Measurements from ENCODE around the gene SLC15A1. TPM values are rescaled to one million over a fixed set of nuclear protein-coding genes. Genes with fewer than 3 reads are reported as not detected.

SLC15A1 gene
- total RNA-seq, 2 experiments from 2014 or later: not detected

DNA sequence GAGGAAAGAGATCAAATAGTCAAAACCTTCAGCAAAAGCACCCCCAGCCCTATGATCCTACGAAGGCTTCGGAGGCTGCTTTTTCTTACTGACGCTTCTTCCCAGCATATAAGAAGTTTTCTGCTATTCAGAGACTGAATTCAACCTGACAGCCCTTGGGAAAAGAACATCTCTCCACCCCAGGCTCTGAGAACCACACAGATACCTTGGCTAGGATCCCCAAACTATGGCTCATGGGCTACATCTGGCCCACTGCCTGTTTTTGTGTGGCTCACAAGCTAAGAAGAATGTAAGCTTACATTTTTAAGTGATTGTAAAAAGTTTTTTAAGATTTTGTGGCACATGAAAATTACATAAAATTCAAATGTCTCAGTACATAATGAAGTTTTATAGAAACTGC is 3.0 kb downstream of the SLC15A1 start:
- intact Hi-C loops (cut with DNase I, micrococcal nuclease): no loop called here
- Mint-ChIP-seq H3K9me3 (peaks cover 4% of the 10 kb centered on the region), H3K27me3 (peaks cover 60% of the 10 kb centered on the region), H3K4me3 (no peak overlapping the region), H3K27ac (no peak overlapping the region), H3K4me1 (ENCODE audit: low read depth) (peaks cover 6% of the 10 kb centered on the region), H3K36me3 (ENCODE audit: low read depth) (no peaks in the 10 kb centered on the region)
- ChIA-PET CTCF (no interaction called here), POLR2A (no interaction called here)
- Histone ChIP-seq H3K27ac (ENCODE audit: low read depth in 1 of 2, low read length in 2 of 2) (no peak overlapping the region), H3K9me3 (ENCODE audit: control insufficient read depth in 1 of 2, insufficient read depth in 1 of 2, low read length in 2 of 2) (peaks cover 0 to 10% of the 10 kb centered on the region in 2 experiments), H3K4me1 (ENCODE audit: insufficient read depth, low read length) (peaks cover 6% of the 10 kb centered on the region), H3K36me3 (ENCODE audit: insufficient read depth, low read length) (no peaks in the 10 kb centered on the region), H3K4me3 (ENCODE audit: low read length) (no peak overlapping the region), H3K27me3 (ENCODE audit: control insufficient read depth in 1 of 2, insufficient read depth in 2 of 2, low read length in 2 of 2) (peaks cover 21 to 31% of the 10 kb centered on the region in 2 experiments)
- TF ChIP-seq, protein P1, sequence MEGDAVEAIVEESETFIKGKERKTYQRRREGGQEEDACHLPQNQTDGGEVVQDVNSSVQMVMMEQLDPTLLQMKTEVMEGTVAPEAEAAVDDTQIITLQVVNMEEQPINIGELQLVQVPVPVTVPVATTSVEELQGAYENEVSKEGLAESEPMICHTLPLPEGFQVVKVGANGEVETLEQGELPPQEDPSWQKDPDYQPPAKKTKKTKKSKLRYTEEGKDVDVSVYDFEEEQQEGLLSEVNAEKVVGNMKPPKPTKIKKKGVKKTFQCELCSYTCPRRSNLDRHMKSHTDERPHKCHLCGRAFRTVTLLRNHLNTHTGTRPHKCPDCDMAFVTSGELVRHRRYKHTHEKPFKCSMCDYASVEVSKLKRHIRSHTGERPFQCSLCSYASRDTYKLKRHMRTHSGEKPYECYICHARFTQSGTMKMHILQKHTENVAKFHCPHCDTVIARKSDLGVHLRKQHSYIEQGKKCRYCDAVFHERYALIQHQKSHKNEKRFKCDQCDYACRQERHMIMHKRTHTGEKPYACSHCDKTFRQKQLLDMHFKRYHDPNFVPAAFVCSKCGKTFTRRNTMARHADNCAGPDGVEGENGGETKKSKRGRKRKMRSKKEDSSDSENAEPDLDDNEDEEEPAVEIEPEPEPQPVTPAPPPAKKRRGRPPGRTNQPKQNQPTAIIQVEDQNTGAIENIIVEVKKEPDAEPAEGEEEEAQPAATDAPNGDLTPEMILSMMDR (IDR thresholded peaks at IDR 0.05): no peak
- ATAC-seq (ENCODE audit: poor library complexity) (no peak), DNase-seq (no peak)

DNA sequence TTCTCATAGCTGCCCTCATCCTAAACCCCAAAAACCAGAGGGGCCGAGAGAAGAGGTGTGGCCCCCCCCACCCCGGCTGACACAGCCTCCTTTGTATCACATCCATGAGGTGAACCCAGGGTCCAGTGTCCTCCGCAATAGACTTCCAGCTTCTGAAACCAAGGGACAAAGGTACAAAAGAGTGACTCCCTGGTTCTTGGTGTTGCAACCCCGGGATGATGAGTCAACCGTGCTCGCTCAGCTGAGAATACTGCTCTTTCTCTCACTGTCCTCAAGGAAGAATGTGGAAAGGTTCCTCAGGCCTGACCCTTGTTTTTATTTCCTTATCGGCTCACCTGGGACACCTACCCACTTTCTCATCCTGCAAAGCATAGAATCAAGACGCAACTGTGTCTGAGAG is 5.5 kb downstream of the SLC15A1 start:
- Histone ChIP-seq H3K4me3 (ENCODE audit: low read length) (no peak overlapping the region), H3K36me3 (ENCODE audit: insufficient read depth, low read length) (no peaks in the 10 kb centered on the region), H3K4me1 (ENCODE audit: insufficient read depth, low read length) (peaks cover 3% of the 10 kb centered on the region), H3K9me3 (ENCODE audit: control insufficient read depth in 1 of 2, insufficient read depth in 1 of 2, low read length in 2 of 2) (peaks cover 0 to 7% of the 10 kb centered on the region in 2 experiments), H3K27me3 (ENCODE audit: control insufficient read depth in 1 of 2, insufficient read depth in 2 of 2, low read length in 2 of 2) (peaks cover 15 to 19% of the 10 kb centered on the region in 2 experiments), H3K27ac (ENCODE audit: low read depth in 1 of 2, low read length in 2 of 2) (no peak overlapping the region)
- no peak for ATAC-seq (ENCODE audit: poor library complexity)
- Mint-ChIP-seq H3K4me3 (no peak overlapping the region), H3K9me3 (no peaks in the 10 kb centered on the region), H3K36me3 (ENCODE audit: low read depth) (no peaks in the 10 kb centered on the region), H3K27ac (no peak overlapping the region), H3K4me1 (ENCODE audit: low read depth) (no peaks in the 10 kb centered on the region), H3K27me3 (peaks cover 40% of the 10 kb centered on the region)
- no peak for DNase-seq
- intact Hi-C loops (cut with DNase I, micrococcal nuclease): no loop called here
- TF ChIP-seq, protein P1 (IDR thresholded peaks at IDR 0.05): no peak
- POLR2A ChIA-PET: no interaction called here
- CTCF ChIA-PET: no interaction called here

DNA sequence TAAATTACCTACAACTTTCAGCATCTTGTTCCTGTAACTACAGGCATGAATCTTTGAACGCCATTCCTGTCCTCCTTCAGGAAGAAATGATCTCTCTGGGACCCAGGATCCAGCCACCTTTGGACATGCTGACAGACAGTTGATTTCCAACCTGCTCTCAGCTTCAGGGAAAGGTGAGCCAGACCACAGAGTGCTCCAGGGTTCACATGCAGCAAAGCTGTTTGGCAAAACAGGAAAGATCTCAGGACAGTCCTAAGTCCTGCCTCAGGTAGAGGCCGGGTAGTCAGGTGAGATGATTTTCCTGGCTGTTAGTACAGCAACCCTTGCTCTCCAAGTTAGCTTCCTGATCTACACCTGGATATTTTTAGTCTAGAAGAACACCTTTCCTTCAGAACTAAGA is 9.1 kb downstream of the SLC15A1 start:
- DNase-seq (no peak), ATAC-seq (ENCODE audit: poor library complexity) (no peak)
- H3K27me3 Mint-ChIP-seq: peaks cover 4% of the 10 kb centered on the region
- CTCF ChIA-PET: no interaction called here
- H3K4me1 Mint-ChIP-seq (ENCODE audit: low read depth): no peaks in the 10 kb centered on the region
- intact Hi-C loops (cut with DNase I, micrococcal nuclease): no loop called here
- no peak overlapping the region for H3K27ac Mint-ChIP-seq
- H3K27ac ChIP-seq (ENCODE audit: low read depth in 1 of 2, low read length in 2 of 2): no peak overlapping the region
- no peak overlapping the region for H3K4me3 Mint-ChIP-seq
- H3K36me3 ChIP-seq (ENCODE audit: insufficient read depth, low read length): no peaks in the 10 kb centered on the region
- TF ChIP-seq, protein P1 (IDR thresholded peaks at IDR 0.05): no peak
- no peaks in the 10 kb centered on the region for H3K36me3 Mint-ChIP-seq (ENCODE audit: low read depth)
- no peaks in the 10 kb centered on the region for H3K4me1 ChIP-seq (ENCODE audit: insufficient read depth, low read length)
- POLR2A ChIA-PET: no interaction called here
- H3K9me3 ChIP-seq (ENCODE audit: control insufficient read depth in 1 of 2, insufficient read depth in 1 of 2, low read length in 2 of 2): peaks cover 7 to 16% of the 10 kb centered on the region in 2 experiments
- no peaks in the 10 kb centered on the region for H3K27me3 ChIP-seq (ENCODE audit: control insufficient read depth in 1 of 2, insufficient read depth in 2 of 2, low read length in 2 of 2)
- H3K4me3 ChIP-seq (ENCODE audit: low read length): no peak overlapping the region
- H3K9me3 Mint-ChIP-seq: peaks cover under 1% of the 10 kb centered on the region

Data from CD4-positive, alpha-beta T cell (primary cell).